NCI-H345 treated with DMSO at 0.1 percent for 48 hours (cell line): Measurements from ENCODE around the gene ZDHHC11.
"Not testable (repeated sequence)": the region's sequence is repeated elsewhere in the genome, so short reads cannot be mapped to it uniquely, and the experiment has no call there.

ENCODE experiments used
- DNase-seq: peaks from one replicate; lab custom pipeline; 2025; ENCODE audit not compliant: unreplicated experiment; lab: John Stamatoyannopoulos, UW

Gene ZDHHC11

GRCh38 chr5:763397-763796, 87.4 kb downstream of the ZDHHC11 start:
- no peak for DNase-seq

- not testable (repeated sequence) for DNase-seq
Measured at GRCh38 chr5:762996-763395, 87.8 kb downstream of the ZDHHC11 start.

- DNase-seq = no peak
Measured at GRCh38 chr5:761854-762710, 88.7 kb downstream of the ZDHHC11 start.

- no peak for DNase-seq
Measured at GRCh38 chr5:761059-761771, 89.6 kb downstream of the ZDHHC11 start.

- no peak for DNase-seq
Measured at GRCh38 chr5:760363-761058, 90.3 kb downstream of the ZDHHC11 start.

GRCh38 chr5:759781-760362, 90.9 kb downstream of the ZDHHC11 start:
- DNase-seq = no peak

- DNase-seq = no peak
Measured at GRCh38 chr5:759111-759751, 91.6 kb downstream of the ZDHHC11 start.

GRCh38 chr5:758698-759053, 92.1 kb downstream of the ZDHHC11 start:
- no peak for DNase-seq

GRCh38 chr5:757931-758697, 92.7 kb downstream of the ZDHHC11 start:
- DNase-seq = no peak

- no peak for DNase-seq
Measured at GRCh38 chr5:757346-757930, 93.3 kb downstream of the ZDHHC11 start.

- DNase-seq = no peak
Measured at GRCh38 chr5:756865-757345, 93.9 kb downstream of the ZDHHC11 start.

- no peak for DNase-seq
Measured at GRCh38 chr5:756171-756570, 94.6 kb downstream of the ZDHHC11 start.

GRCh38 chr5:754143-754632, 96.6 kb downstream of the ZDHHC11 start:
- not testable (repeated sequence) for DNase-seq

- not testable (repeated sequence) for DNase-seq
Measured at GRCh38 chr5:753567-754142, 97.1 kb downstream of the ZDHHC11 start.

- DNase-seq = not testable (repeated sequence)
Measured at GRCh38 chr5:752532-753115, 98.2 kb downstream of the ZDHHC11 start.

GRCh38 chr5:751992-752391, 98.8 kb downstream of the ZDHHC11 start:
- not testable (repeated sequence) for DNase-seq

GRCh38 chr5:751496-751895, 99.3 kb downstream of the ZDHHC11 start:
- no peak for DNase-seq

- not testable (repeated sequence) for DNase-seq
Measured at GRCh38 chr5:750226-750625, 100.6 kb downstream of the ZDHHC11 start.
